Frontal cortex (tissue), 4 donors: Measurements from ENCODE around the gene ADIG. TPM values are rescaled to one million over a fixed set of nuclear protein-coding genes. Genes with fewer than 3 reads are reported as not detected.

Experiments used
- DNase-seq, 2 donors: peaks; one replicate each; pipeline ENCODE4 v3.0.0; 2012; ENCODE audit warnings: low spot score in 2 of 2
- FAIRE-seq: peaks from 2 replicates; lab custom pipeline; 2012; peaks lifted over from hg19 to GRCh38; lab: Jason Lieb, UNC
- total RNA-seq: library from RNA; depleted of rRNA; stranded (reverse); fragments of >200 nt; gene quantifications from one replicate; pipeline ENCODE4 v1.2.3, GENCODE V29; 2014
- donor health status: control.
- donor health status: control.
- donor health status: control.

The ADIG gene
- total RNA-seq, 1 donor from 2014 or later: not detected

DNA sequence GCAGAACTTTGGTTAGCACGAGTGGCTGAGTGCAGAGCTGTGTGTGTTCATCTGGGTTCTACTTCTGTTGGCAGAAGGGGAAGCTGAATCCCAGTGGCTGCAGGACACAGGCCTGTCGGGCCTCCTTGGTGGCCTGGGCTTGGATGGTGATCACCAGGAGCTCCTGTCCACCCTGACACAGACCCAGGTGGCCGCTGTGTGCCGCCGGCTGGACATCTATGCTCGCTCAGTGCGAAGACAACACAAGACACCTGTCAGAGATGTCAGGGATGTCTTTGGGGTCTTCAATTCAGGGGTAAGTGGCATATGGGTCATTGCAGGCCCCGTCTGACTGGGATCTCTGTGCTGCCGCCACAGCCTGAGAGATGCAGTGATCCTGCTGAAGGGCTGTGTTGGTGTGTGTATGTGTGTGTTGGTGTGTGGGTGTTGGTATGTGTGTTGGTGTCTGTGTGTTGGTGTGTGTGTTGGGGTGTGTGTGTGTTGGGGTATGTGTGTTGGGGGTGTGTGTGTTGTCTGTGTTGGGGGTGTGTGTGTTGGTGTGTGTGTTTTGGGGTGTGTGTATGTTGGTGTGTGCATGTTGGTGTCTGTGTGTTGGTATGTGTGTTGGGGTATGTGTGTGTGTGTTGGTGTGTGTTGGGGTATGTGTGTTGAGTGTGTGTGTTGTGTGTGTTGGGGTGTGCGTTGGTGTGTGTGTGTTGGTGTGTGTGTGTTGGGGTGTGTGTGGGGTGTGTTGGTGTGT, 46.1 kb downstream of the ADIG start:
- DNase-seq (no peak), FAIRE-seq (no peak)

DNA sequence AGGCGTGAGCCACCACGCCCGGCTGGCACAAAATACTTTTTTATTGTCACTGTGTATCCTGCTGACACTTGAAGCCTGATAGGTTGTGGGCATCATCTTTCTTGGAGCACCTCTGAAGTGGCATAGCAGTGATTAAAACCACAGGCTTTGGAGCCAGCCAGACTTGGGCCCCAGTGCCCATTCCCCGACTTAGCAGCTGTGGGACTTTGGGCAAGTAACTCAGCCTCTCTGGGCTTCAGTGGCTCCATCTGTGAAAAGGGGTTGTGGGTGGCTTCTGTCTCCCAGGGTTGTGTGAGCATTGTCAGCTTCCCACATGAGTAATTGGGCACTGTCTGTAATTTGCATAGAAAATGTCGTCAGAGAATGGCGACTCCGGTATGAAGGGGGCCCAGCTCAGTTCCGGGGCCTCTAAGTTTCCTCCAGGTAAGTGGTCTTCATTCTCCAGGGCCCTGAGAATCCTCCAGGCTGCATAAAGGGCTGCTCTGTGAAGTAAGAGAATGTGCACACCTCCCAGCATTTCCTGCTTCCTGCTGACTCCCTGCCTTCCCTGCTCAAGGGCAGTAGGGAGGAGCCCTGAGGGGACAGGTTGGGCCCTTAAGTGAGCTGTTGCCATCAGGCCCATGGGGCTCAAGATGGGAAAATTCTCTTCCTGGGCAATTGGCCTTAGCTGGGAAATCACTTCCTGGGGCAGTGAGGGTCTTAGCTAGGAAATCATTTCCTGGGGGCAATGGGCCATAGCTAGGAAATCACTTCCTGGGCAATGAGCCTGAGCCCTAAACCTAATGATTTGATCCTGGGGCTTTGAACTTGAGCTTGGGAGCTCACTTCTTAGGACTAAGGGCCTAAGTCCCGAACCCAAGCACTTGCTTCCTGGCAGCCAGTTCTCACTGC, 47.8 kb downstream of the ADIG start:
- no peak for FAIRE-seq
- DNase-seq: no peak

DNA sequence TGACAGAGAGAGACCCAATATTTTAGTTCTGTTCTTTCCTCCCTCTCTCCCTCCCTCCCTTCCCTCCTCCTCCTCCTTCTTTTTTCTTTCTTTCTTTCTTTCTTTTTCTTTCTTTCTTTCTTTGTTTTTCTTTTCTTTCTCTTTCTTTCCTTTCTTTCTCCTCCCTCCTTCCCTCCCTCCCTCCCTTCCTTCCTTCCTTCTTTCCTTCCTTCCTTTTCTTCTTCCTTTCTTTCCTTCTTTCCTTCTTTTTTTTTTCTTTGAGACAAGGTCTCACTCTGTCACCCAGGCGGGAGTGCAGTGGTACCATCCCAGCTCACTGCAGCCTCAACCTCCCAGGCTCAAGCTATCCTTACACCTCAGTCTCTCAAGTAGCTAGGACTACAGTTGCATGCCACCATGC, 49.0 kb downstream of the ADIG start:
- DNase-seq: no peak
- no peak for FAIRE-seq

DNA sequence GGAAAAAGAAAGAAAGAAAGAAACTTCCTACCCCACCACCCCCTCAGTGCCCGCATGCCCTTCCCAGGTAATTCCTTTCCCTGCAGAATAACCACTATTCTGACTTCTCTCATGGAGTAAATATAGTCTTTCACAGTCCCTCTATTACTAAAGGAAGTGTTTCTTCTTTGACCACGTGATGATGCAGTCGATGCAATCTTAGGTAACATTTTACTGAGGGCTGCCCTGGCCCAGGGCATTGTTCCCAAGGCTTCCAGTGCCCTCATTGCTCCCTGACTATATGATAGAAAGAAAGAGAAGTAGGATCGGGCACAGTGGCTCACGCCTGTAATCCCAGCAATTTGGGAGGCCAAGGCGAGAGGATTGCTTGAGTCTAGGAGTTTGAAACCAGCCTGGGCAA, 49.7 kb downstream of the ADIG start:
- DNase-seq: no peak
- FAIRE-seq: no peak

DNA sequence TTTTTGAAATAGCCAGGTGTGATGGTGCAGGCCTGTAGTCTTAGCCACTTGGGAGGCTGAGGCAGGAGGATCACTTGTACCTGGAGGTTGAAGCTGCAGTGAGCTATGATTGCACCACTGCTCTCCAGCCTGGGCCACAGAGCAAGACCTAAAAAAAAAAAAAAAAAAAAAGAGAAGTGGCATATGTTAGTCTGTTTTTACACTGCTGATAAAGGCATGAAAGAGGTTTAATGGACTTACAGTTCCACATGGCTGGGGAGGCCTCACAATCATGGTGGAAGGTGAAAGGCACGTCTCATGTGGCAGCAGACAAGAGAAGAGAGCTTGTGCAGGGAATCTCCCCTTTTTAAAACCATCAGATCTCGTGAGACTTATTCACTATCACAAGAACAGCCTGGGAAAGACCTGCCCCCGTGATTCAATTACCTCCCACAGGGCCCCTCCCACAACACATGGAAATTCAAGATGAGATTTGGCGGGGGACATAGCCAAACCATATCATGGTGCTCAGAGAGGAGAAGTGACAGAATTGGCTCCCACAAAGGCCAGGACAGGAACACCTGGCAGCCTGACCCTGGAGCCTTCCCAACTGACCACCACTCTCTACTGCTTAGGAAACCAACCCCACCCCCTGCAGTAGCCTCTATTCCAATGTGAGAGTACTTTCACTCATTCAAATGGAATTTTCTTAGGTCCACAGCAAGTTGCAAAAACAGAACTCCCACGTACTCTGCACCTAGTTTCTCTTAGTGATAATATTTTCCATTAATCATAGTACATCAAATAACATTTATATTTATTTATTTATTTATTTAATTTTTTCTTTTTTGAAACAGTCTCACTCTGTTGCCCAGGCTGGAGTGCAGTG, 50.4 kb downstream of the ADIG start:
- FAIRE-seq (no peak), DNase-seq (no peak)

DNA sequence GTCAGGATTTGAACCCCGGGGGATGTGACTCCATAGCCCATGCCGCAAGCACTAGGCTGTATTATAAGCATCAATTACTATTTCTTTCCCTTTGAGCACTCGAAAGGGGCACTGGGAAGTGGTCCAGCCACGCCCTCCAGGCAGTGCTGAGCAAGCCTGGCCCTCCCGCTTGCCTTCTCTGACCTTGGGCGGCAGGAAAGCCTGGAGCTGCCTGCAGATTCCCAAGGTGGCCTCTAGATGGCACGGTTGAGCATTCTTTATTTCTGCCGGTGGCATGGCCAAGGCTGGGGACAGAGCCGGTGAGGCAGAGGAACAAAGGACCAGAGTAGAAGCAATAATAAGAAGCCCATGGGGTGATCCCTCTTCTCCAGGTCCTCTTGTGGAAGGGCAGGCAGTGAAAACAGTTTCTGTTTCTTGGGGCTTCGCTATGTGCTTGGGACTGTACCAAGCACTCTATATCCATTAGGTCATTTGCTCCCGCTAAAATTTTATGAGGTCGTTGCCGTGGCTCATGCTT, 52.6 kb downstream of the ADIG start:
- peak in 1 of 2 donors; percentile 70 for DNase-seq
- no peak for FAIRE-seq

DNA sequence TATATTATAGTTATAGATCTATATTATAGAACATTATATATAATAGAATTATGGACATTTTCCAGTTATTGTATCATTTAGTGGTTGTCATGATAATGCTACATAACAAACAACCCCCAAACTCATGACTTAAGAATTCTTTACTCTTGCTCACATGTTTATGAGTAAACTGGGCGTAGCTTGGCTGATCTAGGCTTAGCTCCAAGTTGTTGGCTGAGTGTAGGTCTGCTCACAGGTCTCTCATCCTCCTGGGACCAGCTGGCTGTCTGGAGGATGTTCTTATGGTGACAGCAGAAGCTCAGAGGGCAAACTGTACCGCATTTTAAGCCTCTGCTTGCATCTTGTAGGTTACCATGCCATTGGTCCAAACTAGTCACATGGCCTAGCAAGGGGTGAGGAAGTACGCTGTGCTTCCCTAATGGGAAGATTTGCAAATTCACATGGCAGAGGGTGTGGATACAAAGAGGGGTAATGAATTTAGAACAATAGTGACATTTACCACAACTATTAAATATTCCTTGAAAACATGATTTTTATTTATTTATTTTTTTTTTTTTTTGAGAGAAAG, 54.8 kb downstream of the ADIG start:
- FAIRE-seq: no peak
- DNase-seq: no peak

Other genes with a start within 250 kb of the ADIG start
- gene LBP, start 234.7 kb upstream of the ADIG start, total RNA-seq: not detected
- gene SNHG17, start 145.9 kb upstream of the ADIG start, total RNA-seq: 4.5 TPM
- gene RALGAPB, start 108.4 kb upstream of the ADIG start, total RNA-seq: 35.5 TPM
- 0.41 TPM for gene ARHGAP40, start 20.6 kb downstream of the ADIG start, total RNA-seq
- 7.7 TPM for gene SLC32A1, start 143.3 kb downstream of the ADIG start, total RNA-seq
- 9.8 TPM for gene ACTR5, start 167.3 kb downstream of the ADIG start, total RNA-seq
- 10.6 TPM for gene PPP1R16B, start 224.5 kb downstream of the ADIG start, total RNA-seq